Liver (tissue), 9 donors: Measurements from ENCODE around the gene SBF2. TPM values are rescaled to one million over a fixed set of nuclear protein-coding genes. Genes with fewer than 3 reads are reported as not detected.

ENCODE experiments used
- DNase-seq: peaks from one replicate; pipeline ENCODE4 v3.0.0-alpha.2; 2017; ENCODE audit warnings: low spot score
- H3K27ac ChIP-seq, 2 donors: one replicate each; pipeline ENCODE4 v1.7.0; 2013; ENCODE audit warnings: inconsistent platforms in 2 of 2, low read length in 2 of 2, control low read depth in 1 of 2, low read depth in 1 of 2, mild to moderate bottlenecking in 1 of 2
- H3K27me3 ChIP-seq, 4 donors: one replicate each; pipeline versions ENCODE4 v1.6.1 to v1.7.0; 2013; ENCODE audit warnings: low read length in 3 of 4, inconsistent platforms in 1 of 4, mild to moderate bottlenecking in 1 of 4, moderate library complexity in 1 of 4; ENCODE audit not compliant: control insufficient read depth in 4 of 4, insufficient read depth in 4 of 4
- H3K36me3 ChIP-seq, 4 donors: one replicate each; pipeline versions ENCODE4 v1.6.1 to v1.7.0; 2013; ENCODE audit warnings: low read length in 3 of 4, mild to moderate bottlenecking in 3 of 4, low read depth in 1 of 4, moderate library complexity in 1 of 4; ENCODE audit not compliant: control insufficient read depth in 4 of 4, insufficient read depth in 3 of 4
- H3K4me1 ChIP-seq, 4 donors: one replicate each; pipeline versions ENCODE4 v1.6.1 to v1.7.0; 2013; ENCODE audit warnings: low read length in 3 of 4, mild to moderate bottlenecking in 3 of 4, moderate library complexity in 1 of 4; ENCODE audit not compliant: control insufficient read depth in 4 of 4, insufficient read depth in 4 of 4
- H3K4me3 ChIP-seq, 3 donors: one replicate each; pipeline versions ENCODE4 v1.6.1 to v1.7.0; 2013; ENCODE audit warnings: low read length in 3 of 3, control low read depth in 1 of 3, low read depth in 1 of 3, mild to moderate bottlenecking in 1 of 3
- H3K9ac ChIP-seq, 2 donors: one replicate each; pipeline ENCODE4 v1.7.0; 2013; ENCODE audit warnings: low read length in 2 of 2, mild to moderate bottlenecking in 2 of 2, moderate library complexity in 2 of 2, control low read depth in 1 of 2, low read depth in 1 of 2
- H3K9me3 ChIP-seq, 4 donors: one replicate each; pipeline versions ENCODE4 v1.6.1 to v1.7.0; 2013; ENCODE audit warnings: low read length in 3 of 4; ENCODE audit not compliant: control insufficient read depth in 4 of 4
- ATF3 ChIP-seq: IDR thresholded peaks from 2 replicates; pipeline ENCODE4 v1.6.1; 2016; ENCODE audit warnings: antibody characterized with exemption
- CTCF ChIP-seq: fragments of 150-350 bp; IDR thresholded peaks from 2 replicates; pipeline ENCODE4 v1.5.1; 2017; ENCODE audit warnings: improper control_type of control experiment, low read depth, low read length; ENCODE audit not compliant: missing input control
- EGR1 ChIP-seq, 2 donors: IDR thresholded peaks; 2 replicates each; pipeline ENCODE4 v1.6.1; 2016 to 2018; ENCODE audit warnings: antibody characterized with exemption in 2 of 2, low read depth in 2 of 2
- FOXA1 ChIP-seq: IDR thresholded peaks from 2 replicates; pipeline ENCODE4 v1.6.1; 2016; ENCODE audit warnings: antibody characterized with exemption
- FOXA2 ChIP-seq: IDR thresholded peaks from 2 replicates; pipeline ENCODE4 v1.6.1; 2016; ENCODE audit warnings: antibody characterized with exemption
- GABPA ChIP-seq, 2 donors: IDR thresholded peaks in 1 of 2; conservative IDR thresholded peaks in 1 of 2; 2 replicates each; pipeline ENCODE4 v1.6.1; 2016; ENCODE audit warnings: antibody characterized with exemption in 2 of 2, mild to moderate bottlenecking in 1 of 2, moderate library complexity in 1 of 2
- HNF4A ChIP-seq, 2 donors: conservative IDR thresholded peaks; 2 replicates each; pipeline ENCODE4 v1.6.1; 2016; ENCODE audit warnings: antibody characterized with exemption in 2 of 2, mild to moderate bottlenecking in 2 of 2
- HNF4G ChIP-seq: IDR thresholded peaks from 2 replicates; pipeline ENCODE4 v1.6.1; 2016; ENCODE audit warnings: antibody characterized with exemption
- JUND ChIP-seq, 2 donors: IDR thresholded peaks; 2 replicates each; pipeline ENCODE4 v1.6.1; 2016; ENCODE audit warnings: antibody characterized with exemption in 2 of 2
- MAX ChIP-seq: IDR thresholded peaks from 2 replicates; pipeline ENCODE4 v1.6.1; 2016; ENCODE audit warnings: antibody characterized with exemption
- NR2F2 ChIP-seq: IDR thresholded peaks from 2 replicates; pipeline ENCODE4 v1.6.1; 2016; ENCODE audit warnings: antibody characterized with exemption
- RAD21 ChIP-seq, 2 donors: IDR thresholded peaks; 2 replicates each; pipeline ENCODE4 v1.6.1; 2016; ENCODE audit warnings: antibody characterized with exemption in 2 of 2, mild to moderate bottlenecking in 2 of 2
- REST ChIP-seq: IDR thresholded peaks from 2 replicates; pipeline ENCODE4 v1.6.1; 2016; ENCODE audit warnings: antibody characterized with exemption, mild to moderate bottlenecking
- RXRA ChIP-seq, 2 donors: IDR thresholded peaks; 2 replicates each; pipeline ENCODE4 v1.6.1; 2017 to 2018; ENCODE audit warnings: antibody characterized with exemption in 2 of 2, mild to moderate bottlenecking in 1 of 2
- SP1 ChIP-seq: IDR thresholded peaks from 2 replicates; pipeline ENCODE4 v1.6.1; 2018; ENCODE audit warnings: antibody characterized with exemption, mild to moderate bottlenecking
- TAF1 ChIP-seq: conservative IDR thresholded peaks from 2 replicates; pipeline ENCODE4 v1.6.1; 2016; ENCODE audit warnings: antibody characterized with exemption, mild to moderate bottlenecking
- YY1 ChIP-seq: IDR thresholded peaks from 2 replicates; pipeline ENCODE4 v1.6.1; 2016; ENCODE audit warnings: antibody characterized with exemption, mild to moderate bottlenecking
- ZBTB33 ChIP-seq: IDR thresholded peaks from 2 replicates; pipeline ENCODE4 v1.6.1; 2016; ENCODE audit warnings: antibody characterized with exemption
- WGBS: extraction: QIAGEN DNeasy Blood & Tissue Kit; methylation state at CpG from one replicate; pipeline ENCODE4 v1.1.7; 2013; 5-methylcytosine and 5-hydroxymethylcytosine counted together
- polyA plus RNA-seq, 2 donors: library from polyadenylated mRNA; stranded (reverse) in 1 of 2; unstranded in 1 of 2; fragments of 200-250 nt in 1 of 2; fragments of >200 nt in 1 of 2; fragmentation: Nextera tagmentation in 1 of 2; extraction: Ambion mirVana in 1 of 2; gene quantifications; one replicate each; pipeline versions ENCODE4 v1.2.1 to v1.2.3, GENCODE V29; 2013 to 2015
- total RNA-seq, 2 donors: library from RNA; depleted of rRNA; stranded (reverse); fragments of >200 nt; gene quantifications; one replicate each; pipeline ENCODE4 v1.2.3, GENCODE V29; 2014
- donor health status: healthy.
- donor health status: healthy.
- donor health status: healthy.
- donor health status: healthy.
- donor health status: healthy.

Gene SBF2
- total and polyA plus RNA-seq, 4 donors = 7.5 to 31.3 (median 14.7) TPM

- no peak for TF ChIP-seq CTCF
Observed at GRCh38 chr11:9802291-9802861, 491.6 kb downstream of the SBF2 start (continued).

GRCh38 chr11:9799886-9800285 lies 494.1 kb downstream of the SBF2 start:
- no peak overlapping the region for H3K27ac ChIP-seq
- DNase-seq = no peak
- H3K4me1 ChIP-seq = peaks cover 2 to 13% (median 6%) of the 10 kb centered on the region in 4 donors
- H3K27me3 ChIP-seq = no peaks in the 10 kb centered on the region
- H3K9me3 ChIP-seq = no peaks in the 10 kb centered on the region
- WGBS = 96% methylated on average over 3 of the region's 3 CpGs
- H3K9ac ChIP-seq = no peak overlapping the region
- no peak for TF ChIP-seq EGR1 (IDR thresholded peaks at IDR 0.05; ENCODE audit: low read depth in 2 of 2)
- TF ChIP-seq RXRA (IDR thresholded peaks at IDR 0.05) = no peak
- TF ChIP-seq JUND (IDR thresholded peaks at IDR 0.05) = no peak
- TF ChIP-seq FOXA1 = no peak
- no peak for TF ChIP-seq TAF1
- TF ChIP-seq SP1 = no peak
- TF ChIP-seq ZBTB33 = no peak
- no peak for TF ChIP-seq HNF4A (conservative IDR thresholded peaks at IDR 0.05)
- no peak for TF ChIP-seq RAD21 (IDR thresholded peaks at IDR 0.05)
- TF ChIP-seq REST = no peak
- TF ChIP-seq GABPA (IDR thresholded peaks at IDR 0.05 in 1 of 2, conservative IDR thresholded peaks at IDR 0.05 in 1 of 2) = no peak
- no peak for TF ChIP-seq YY1
- TF ChIP-seq FOXA2 = no peak
- TF ChIP-seq NR2F2 = no peak
- no peak for TF ChIP-seq CTCF
- no peak for TF ChIP-seq ATF3
- TF ChIP-seq MAX = no peak
- TF ChIP-seq HNF4G = no peak
- H3K36me3 ChIP-seq = peaks cover 0 to 2% (median 0%) of the 10 kb centered on the region in 4 donors
- no peak overlapping the region for H3K4me3 ChIP-seq
